H1 (cell line): ENCODE data around the gene BMI1. TPM values are rescaled to one million over a fixed set of nuclear protein-coding genes. Genes with fewer than 3 reads are reported as not detected.
A peak's percentile ranks its signal among the peaks of the same experiment; 100 is the strongest.

Source experiments
- CTCF ChIA-PET: fragments of 300-600 bp; sonication (Branson Sonifier 250); formaldehyde crosslinking; loops from one replicate; lab custom pipeline; 2021; ENCODE audit not compliant: partially characterized antibody; lab: Charles Lee
- POLR2A ChIA-PET: fragments of 300-600 bp; sonication (Branson Sonifier 250); formaldehyde crosslinking; loops from one replicate; lab custom pipeline; 2021; ENCODE audit warnings: inconsistent platforms; ENCODE audit not compliant: partially characterized antibody; lab: Charles Lee
- DNase-seq, 2 experiments: peaks; one replicate each; pipeline versions ENCODE4 v3.0.0 to v3.0.0-alpha.2; 2010 to 2022; ENCODE audit warnings: low spot score in 2 of 2, low read depth in 1 of 2, mixed read lengths in 1 of 2
- FAIRE-seq: peaks from 2 replicates; lab custom pipeline; 2011; peaks lifted over from hg19 to GRCh38; lab: Jason Lieb, UNC
- H2AFZ ChIP-seq: 2 replicates; pipeline ENCODE4 v1.8.1; 2012; ENCODE audit warnings: low read length, inconsistent platforms
- H2AK5ac ChIP-seq: 2 replicates; pipeline ENCODE4 v1.6.1; 2013; ENCODE audit warnings: low read depth, low read length
- H2BK120ac ChIP-seq: replicated peaks from 2 replicates; pipeline ENCODE3; 2013; ENCODE audit warnings: low read depth, low read length, inconsistent platforms
- H2BK12ac ChIP-seq: 2 replicates; pipeline ENCODE4 v1.6.1; 2013; ENCODE audit warnings: low read depth, low read length
- H2BK15ac ChIP-seq: 2 replicates; pipeline ENCODE4 v1.6.1; 2013; ENCODE audit warnings: low read length
- H2BK20ac ChIP-seq: 2 replicates; pipeline ENCODE4 v1.6.1; 2013; ENCODE audit warnings: low read length
- H2BK5ac ChIP-seq: 2 replicates; pipeline ENCODE4 v1.6.1; 2013; ENCODE audit warnings: low read depth, low read length
- H3K14ac ChIP-seq: 2 replicates; pipeline ENCODE4 v1.6.1; 2013; ENCODE audit warnings: inconsistent platforms; ENCODE audit not compliant: insufficient read length
- H3K18ac ChIP-seq: 2 replicates; pipeline ENCODE4 v1.6.1; 2013; ENCODE audit warnings: low read length; ENCODE audit errors: extremely low read depth
- H3K23ac ChIP-seq: 2 replicates; pipeline ENCODE4 v1.6.1; 2013; ENCODE audit warnings: inconsistent platforms; ENCODE audit not compliant: insufficient read length
- H3K23me2 ChIP-seq: 2 replicates; pipeline ENCODE4 v1.6.1; 2013; ENCODE audit warnings: low read depth, low read length
- H3K27ac ChIP-seq: 2 replicates; pipeline ENCODE4 v1.6.1; 2011; ENCODE audit warnings: low read depth, low read length, inconsistent platforms
- H3K27me3 ChIP-seq, 4 experiments: replicated peaks in 1 of 4; 1 replicate in 1 of 4; 2 replicates in 3 of 4; pipeline versions ENCODE4 v1.6.1 to v1.8.1; 2011 to 2013; ENCODE audit warnings: low read length in 3 of 4, mild to moderate bottlenecking in 3 of 4, inconsistent platforms in 2 of 4, mixed read lengths in 2 of 4, moderate library complexity in 1 of 4; ENCODE audit not compliant: control insufficient read depth in 3 of 4, insufficient read depth in 3 of 4; ENCODE audit errors: extremely low read depth in 1 of 4
- H3K36me3 ChIP-seq, 4 experiments: 2 replicates each; pipeline versions ENCODE4 v1.6.1 to v1.8.1; 2011 to 2013; ENCODE audit warnings: mild to moderate bottlenecking in 4 of 4, low read length in 3 of 4, moderate library complexity in 2 of 4, control low read depth in 1 of 4, inconsistent platforms in 1 of 4; ENCODE audit not compliant: insufficient read depth in 4 of 4, control insufficient read depth in 2 of 4
- H3K4ac ChIP-seq: replicated peaks from 2 replicates; pipeline ENCODE3; 2013; ENCODE audit warnings: low read length, low read depth, mixed read lengths, inconsistent platforms; ENCODE audit not compliant: insufficient read length
- H3K4me1 ChIP-seq, 4 experiments: replicated peaks in 1 of 4; 1 replicate in 1 of 4; 2 replicates in 3 of 4; pipeline versions ENCODE4 v1.6.1 to v1.8.1; 2011 to 2013; ENCODE audit warnings: low read length in 3 of 4, inconsistent platforms in 2 of 4, mixed read lengths in 1 of 4; ENCODE audit not compliant: insufficient read depth in 4 of 4, control insufficient read depth in 3 of 4
- H3K4me2 ChIP-seq, 2 experiments: 2 replicates each; pipeline versions ENCODE4 v1.6.1 to v1.8.1; 2011 to 2013; ENCODE audit warnings: low read depth in 2 of 2, low read length in 2 of 2, control low read depth in 1 of 2, inconsistent platforms in 1 of 2, mild to moderate bottlenecking in 1 of 2; ENCODE audit not compliant: insufficient read depth in 1 of 2
- H3K4me3 ChIP-seq, 4 experiments: fragments of 200-600, 300-600 bp in 1 of 4; sonication (generic), shearing (Covaris generic), sonication (Bioruptor Twin) in 1 of 4; 2 replicates each; pipeline versions ENCODE4 v1.5.1 to v1.8.1; 2011 to 2016; ENCODE audit warnings: low read length in 4 of 4, low read depth in 3 of 4, control low read depth in 2 of 4, inconsistent platforms in 2 of 4, mild to moderate bottlenecking in 2 of 4, mixed read lengths in 1 of 4, moderate library complexity in 1 of 4; ENCODE audit not compliant: insufficient read depth in 2 of 4; ENCODE audit errors: extremely low read depth in 1 of 4
- H3K56ac ChIP-seq: replicated peaks from 2 replicates; pipeline ENCODE3; 2013; ENCODE audit warnings: low read depth, mild to moderate bottlenecking, mixed read lengths, low read length, inconsistent platforms; ENCODE audit not compliant: insufficient read length
- H3K79me1 ChIP-seq: 2 replicates; pipeline ENCODE4 v1.6.1; 2013; ENCODE audit warnings: low read depth, low read length, control low read depth
- H3K79me2 ChIP-seq, 2 experiments: 2 replicates each; pipeline versions ENCODE4 v1.6.1 to v1.8.1; 2012 to 2013; ENCODE audit warnings: low read length in 2 of 2, mild to moderate bottlenecking in 2 of 2, inconsistent platforms in 1 of 2; ENCODE audit not compliant: insufficient read depth in 2 of 2, control insufficient read depth in 1 of 2
- H3K9ac ChIP-seq, 4 experiments: replicated peaks in 1 of 4; 1 replicate in 1 of 4; 2 replicates in 3 of 4; pipeline versions ENCODE4 v1.6.1 to v1.8.1; 2011 to 2013; ENCODE audit warnings: low read depth in 3 of 4, low read length in 3 of 4, control low read depth in 2 of 4, mild to moderate bottlenecking in 2 of 4, moderate library complexity in 2 of 4, inconsistent platforms in 1 of 4; ENCODE audit errors: extremely low read depth in 1 of 4
- H3K9me3 ChIP-seq, 2 experiments: 2 replicates each; pipeline versions ENCODE4 v1.6.1 to v1.8.1; 2012 to 2013; ENCODE audit warnings: mild to moderate bottlenecking in 2 of 2, moderate library complexity in 2 of 2, control low read depth in 1 of 2, inconsistent platforms in 1 of 2, low read depth in 1 of 2, low read length in 1 of 2, mixed read lengths in 1 of 2; ENCODE audit not compliant: insufficient read depth in 2 of 2
- H4K20me1 ChIP-seq, 2 experiments: replicated peaks in 1 of 2; 2 replicates each; pipeline versions ENCODE3 to v1.8.1; 2011 to 2013; ENCODE audit warnings: inconsistent platforms in 2 of 2, low read length in 2 of 2, mild to moderate bottlenecking in 1 of 2; ENCODE audit not compliant: insufficient read depth in 2 of 2, control insufficient read depth in 1 of 2
- H4K5ac ChIP-seq: 2 replicates; pipeline ENCODE4 v1.6.1; 2013; ENCODE audit warnings: low read length, low read depth, mixed read lengths, inconsistent platforms; ENCODE audit not compliant: insufficient read length
- H4K8ac ChIP-seq: 2 replicates; pipeline ENCODE4 v1.8.0; 2013; ENCODE audit warnings: mild to moderate bottlenecking, moderate library complexity, low read length, inconsistent platforms; ENCODE audit not compliant: insufficient read depth; ENCODE audit errors: extremely low read depth
- H4K91ac ChIP-seq: replicated peaks from 2 replicates; pipeline ENCODE3; 2013; ENCODE audit warnings: low read length, mixed read lengths, inconsistent platforms; ENCODE audit not compliant: insufficient read length
- CBX5 ChIP-seq: fragments of 300-800, 300-1000 bp; sonication (generic); IDR thresholded peaks from 2 replicates; pipeline ENCODE4 v1.7.1; 2016; ENCODE audit warnings: antibody characterized with exemption, low read length, low read depth
- WGBS, 2 experiments: shearing (Covaris generic) in 1 of 2; methylation state at CpG; one replicate each; pipeline versions ENCODE4 v1.1.6 to v1.1.7; 2013 to 2015; ENCODE audit warnings: low lambda C conversion rate in 2 of 2, mixed read lengths in 2 of 2, inconsistent platforms in 1 of 2, low coverage in 1 of 2, missing lambda C conversion rate in 1 of 2; ENCODE audit not compliant: insufficient replicate concordance in 2 of 2, insufficient coverage in 1 of 2, insufficient read length in 1 of 2; ENCODE audit errors: extremely low coverage in 1 of 2, missing lambda C conversion rate in 1 of 2; 5-methylcytosine and 5-hydroxymethylcytosine counted together
- polyA plus RNA-seq, 7 experiments: library from polyadenylated mRNA; depleted of rRNA in 3 of 7; stranded (reverse) in 5 of 7; unstranded in 2 of 7; fragments of >200 nt in 5 of 7; fragments of 200-250 nt in 2 of 7; gene quantifications; 1 replicate in 5 of 7; 2 replicates in 1 of 7; 4 replicates in 1 of 7; pipeline versions ENCODE4 v1.2.1 to v1.2.3, GENCODE V29; 2011 to 2013; ENCODE audit warnings: missing spikeins in 2 of 7, mixed read lengths in 2 of 7
- total RNA-seq: library from RNA; stranded (reverse); fragmentation: NEBNext Ultra II Directional; extraction: Animal tissue kit (Norgen Biotek cat#: 25700); gene quantifications from 2 replicates; pipeline ENCODE4 v1.2.1, GENCODE V29; 2021

Gene BMI1
- total and polyA plus RNA-seq, 2 of the 8 experiments (the other 6 are each of a cell fraction or from before 2014, with no cell fraction given), result 2.8 to 10.7 TPM

DNA sequence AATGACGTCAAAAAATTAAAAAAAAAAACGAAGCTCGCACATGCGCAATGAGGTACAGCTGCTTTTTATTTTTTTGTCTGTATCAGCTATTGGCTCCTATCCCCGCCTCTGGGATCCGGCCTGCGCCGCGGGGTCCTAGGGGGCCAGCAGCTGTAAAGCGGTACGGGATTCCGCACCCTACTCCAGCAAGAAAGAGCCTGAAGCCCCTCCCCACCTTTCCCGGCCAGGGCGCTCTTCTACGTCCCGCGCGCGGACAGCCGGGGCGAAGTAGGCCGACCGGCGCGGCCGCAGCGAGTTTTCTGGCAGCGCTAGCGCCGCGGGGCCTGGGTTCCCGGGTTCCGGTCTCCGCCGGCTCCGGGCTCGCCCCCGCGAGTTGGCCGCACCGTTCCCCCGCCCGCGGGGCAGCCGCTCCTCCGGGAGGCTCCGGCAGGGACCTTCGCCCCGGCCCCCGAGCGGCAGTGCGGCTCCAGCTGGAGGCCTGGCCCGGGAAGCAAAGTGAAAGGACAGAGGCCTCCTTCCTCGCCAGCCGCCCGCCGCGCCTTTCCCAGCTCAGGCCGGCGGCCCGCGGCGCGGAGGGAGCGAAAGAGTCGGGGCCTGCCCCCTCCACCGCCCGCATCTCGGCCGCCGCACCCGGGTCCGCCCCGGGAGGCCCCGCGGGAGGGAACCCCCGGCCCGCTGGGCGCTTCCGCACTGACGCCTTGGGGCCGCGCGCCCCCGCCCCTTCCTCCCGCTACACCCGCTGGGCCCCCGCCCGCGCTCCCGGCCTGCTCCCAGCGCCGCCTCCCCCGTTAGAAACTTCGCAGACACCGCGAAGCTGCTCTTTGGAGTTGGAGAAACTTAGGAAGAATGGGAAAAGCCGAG is 19.7 kb downstream of the BMI1 start:
- Histone ChIP-seq H2BK5ac (no peak overlapping the region), H2AK5ac (no peak overlapping the region), H4K91ac (no peak overlapping the region), H3K4ac (no peak overlapping the region), H4K8ac (no peak overlapping the region; the same call in 1 of the 2 replicates), H2BK20ac (no peak overlapping the region), H3K36me3 (peaks cover 0 to 2% (median 0%) of the 10 kb centered on the region in 4 experiments; a peak in 1 of 8 replicates), H3K23me2 (peaks cover 12% of the 10 kb centered on the region; the same call in 1 of the 2 replicates), H3K4me2 (peak overlapping the region; percentile 65 to 68), H3K14ac (no peak overlapping the region), H2BK15ac (no peak overlapping the region), H3K4me3 (peak overlapping the region; percentile 32 to 64 (median 44)), H3K9me3 (no peaks in the 10 kb centered on the region; a peak in 1 of 4 replicates), H3K27me3 (peaks cover 65 to 100% (median 90%) of the 10 kb centered on the region in 4 experiments), H3K27ac (no peak overlapping the region), H4K20me1 (peaks cover 0 to 12% of the 10 kb centered on the region in 2 experiments), H3K79me1 (no peaks in the 10 kb centered on the region), H4K5ac (no peak overlapping the region), H3K79me2 (no peaks in the 10 kb centered on the region), H3K18ac (no peak overlapping the region), H3K4me1 (peaks cover 0 to 6% (median 5%) of the 10 kb centered on the region in 4 experiments; a peak in 6 of 7 replicates), H3K23ac (no peak overlapping the region), H2BK12ac (no peak overlapping the region), H3K56ac (no peak overlapping the region), H3K9ac (no peak overlapping the region; a peak in 1 of 7 replicates), H2AFZ (no peak overlapping the region), H2BK120ac (no peak overlapping the region)
- FAIRE-seq, result no peak
- POLR2A ChIA-PET, result interaction anchor here (1.4 to 1.7 kb wide), 2 partner anchors 16 to 24 kb away, joined by 4 read pairs; partner anchors contain the start of gene COMMD3
- peak in 1 of 2 experiments; percentile 81 for DNase-seq
- 2% methylated on average over 38 of the region's 98 CpGs; no CpG with 5 or more reads in 1 of the 2 experiments for WGBS, 2 experiments
- CTCF ChIA-PET, result interaction anchor here (0.9 to 1.3 kb wide), 3 partner anchors 18 to 647 kb away, joined by 3 to 5 read pairs (median 3); partner anchors contain the start of gene BMI1
- no peak for TF ChIP-seq CBX5
